Measurements from ENCODE around the gene MKX. TPM values are rescaled to one million over a fixed set of nuclear protein-coding genes. Genes with fewer than 3 reads are reported as not detected.

The MKX gene
- total RNA-seq, 2 experiments from 2014 or later: not detected

Small RNA genes within 50 kb of the gene (small RNA-seq; reads per million reads assigned to genes)
- not detected for gene RN7SKP132

Other genes with a start within 250 kb of the MKX start
- 8.1 and 12.2 TPM in 2 replicates for gene RAB18, start 241.5 kb downstream of the MKX start, total RNA-seq (2014; rRNA removed; shearing (Covaris generic))
- 36.2 and 37.3 TPM in 2 replicates for gene RAB18, start 241.5 kb downstream of the MKX start, total RNA-seq (2022)